K562 (cell line): ENCODE results near the gene MED20. TPM values are rescaled to one million over a fixed set of nuclear protein-coding genes. Genes with fewer than 3 reads are reported as not detected.

Experiments
- AFF1 ChIP-seq, 2 experiments: fragments of 450-650 bp; IDR thresholded peaks; 2 replicates each; pipeline ENCODE4 v1.6.1; 2018; ENCODE audit warnings: mild to moderate bottlenecking in 2 of 2, low read depth in 1 of 2; ENCODE audit not compliant: partially characterized antibody in 2 of 2
- CGGBP1 ChIP-seq: fragments of 250-450 bp; sonication (Bioruptor Pico); IDR thresholded peaks from 2 replicates; pipeline ENCODE4 v1.9.0; 2021; ENCODE audit warnings: mild to moderate bottlenecking
- ELF4 ChIP-seq: fragments of 450-650 bp; formaldehyde crosslinking; IDR thresholded peaks from 2 replicates; pipeline ENCODE4 v1.4.0; 2022; ENCODE audit warnings: missing genetic modification characterization
- HCFC1 ChIP-seq: IDR thresholded peaks from 2 replicates; pipeline ENCODE4 v1.6.1; 2012; ENCODE audit warnings: low read depth, low read length, improper control_type of control experiment
- ILF3 ChIP-seq: fragments of 450-650 bp; IDR thresholded peaks from 2 replicates; pipeline ENCODE4 v1.6.1; 2018; ENCODE audit warnings: antibody characterized with exemption, mild to moderate bottlenecking, moderate library complexity, borderline replicate concordance
- MAZ ChIP-seq, 2 experiments: fragments of 450-650 bp in 1 of 2; sonication (generic) in 1 of 2; formaldehyde crosslinking; IDR thresholded peaks in 1 of 2; conservative IDR thresholded peaks in 1 of 2; 2 replicates each; pipeline versions ENCODE4 v1.4.0 to v1.5.0; 2020; ENCODE audit warnings: mild to moderate bottlenecking in 1 of 2, missing genetic modification reagents in 1 of 2
- MTA2 ChIP-seq: fragments of 450-650 bp; IDR thresholded peaks from 2 replicates; pipeline ENCODE4 v1.6.1; 2016; ENCODE audit warnings: low read depth
- MYNN ChIP-seq, 2 experiments: sonication (generic); formaldehyde crosslinking in 1 of 2; IDR thresholded peaks; 2 replicates each; pipeline versions ENCODE4 v1.5.0 to v1.6.1; 2016 to 2020; ENCODE audit warnings: antibody characterized with exemption in 1 of 2, missing genetic modification reagents in 1 of 2
- NCOA4 ChIP-seq: fragments of 450-650 bp; IDR thresholded peaks from 2 replicates; pipeline ENCODE4 v1.6.1; 2018; ENCODE audit warnings: mild to moderate bottlenecking; ENCODE audit not compliant: partially characterized antibody
- OTX1 ChIP-seq: fragments of 450-650 bp; formaldehyde crosslinking; IDR thresholded peaks from 2 replicates; pipeline ENCODE4 v1.4.0; 2022; ENCODE audit warnings: mild to moderate bottlenecking
- RBM22 ChIP-seq: fragments of 200-400 bp; formaldehyde crosslinking; IDR thresholded peaks from 2 replicates; pipeline ENCODE4 v1.6.1; 2018; ENCODE audit warnings: low read length, low read depth; ENCODE audit not compliant: poor library complexity, severe bottlenecking
- RBM34 ChIP-seq: fragments of 200-400 bp; formaldehyde crosslinking; IDR thresholded peaks from 2 replicates; pipeline ENCODE4 v1.6.1; 2018; ENCODE audit warnings: low read length, borderline replicate concordance; ENCODE audit not compliant: insufficient read depth
- SP1 ChIP-seq: sonication (generic); formaldehyde crosslinking; IDR thresholded peaks from 2 replicates; pipeline ENCODE4 v1.8.1; 2022; ENCODE audit warnings: mild to moderate bottlenecking, missing genetic modification reagents
- STAT5A ChIP-seq: IDR thresholded peaks from 2 replicates; pipeline ENCODE4 v1.6.1; 2012; ENCODE audit warnings: low read length, inconsistent platforms, borderline replicate concordance
- SUPT5H ChIP-seq: fragments of 450-650 bp; IDR thresholded peaks from 2 replicates; pipeline ENCODE4 v1.6.1; 2016
- TCFL5 ChIP-seq: fragments of 250-450 bp; sonication (Bioruptor Pico); conservative IDR thresholded peaks from 2 replicates; pipeline ENCODE4 v1.6.1; 2021; ENCODE audit warnings: mild to moderate bottlenecking, moderate library complexity, matching md5 sums
- TFAP4 ChIP-seq: sonication (generic); formaldehyde crosslinking; IDR thresholded peaks from 2 replicates; pipeline ENCODE4 v1.8.0; 2022; ENCODE audit warnings: missing genetic modification reagents, mild to moderate bottlenecking, moderate library complexity, borderline replicate concordance
- ZEB2 ChIP-seq: fragments of 450-650 bp; IDR thresholded peaks from 2 replicates; pipeline ENCODE4 v1.6.1; 2016
- ZFP30 ChIP-seq: fragments of 250-450 bp; sonication (Bioruptor Pico); IDR thresholded peaks from 2 replicates; pipeline ENCODE4 v1.8.0; 2022; ENCODE audit warnings: moderate library complexity, mild to moderate bottlenecking, inconsistent platforms, borderline replicate concordance
- ZNF280B ChIP-seq: fragments of 250-450 bp; sonication (Bioruptor Pico); IDR thresholded peaks from 2 replicates; pipeline ENCODE4 v1.5.1; 2021; ENCODE audit warnings: mild to moderate bottlenecking
- ZNF282 ChIP-seq: sonication (generic); formaldehyde crosslinking; IDR thresholded peaks from 2 replicates; pipeline ENCODE4 v1.8.1; 2023; ENCODE audit warnings: missing genetic modification reagents
- polyA plus RNA-seq, 8 experiments: library from polyadenylated mRNA; depleted of rRNA in 4 of 8; stranded (reverse) in 5 of 8; unstranded in 3 of 8; fragments of >200 nt; fragmentation: Nextera tagmentation in 2 of 8; fragmentation: Illumina TruSeq in 1 of 8; extraction: Ambion mirVana in 2 of 8; extraction: Trizol in 1 of 8; gene quantifications; 2 replicates each; pipeline versions ENCODE4 v1.2.1 to v1.2.3, GENCODE V29; 2011 to 2014; ENCODE audit warnings: inconsistent platforms in 1 of 8, missing spikeins in 1 of 8
- total RNA-seq, 7 experiments: library from RNA; depleted of rRNA in 6 of 7; stranded (reverse); fragments of >200 nt in 6 of 7; fragmentation: Illumina TruSeq in 2 of 7; extraction: Trizol in 2 of 7; gene quantifications; 2 replicates each; pipeline versions ENCODE4 v1.2.1 to v1.2.3, GENCODE V29; 2011 to 2021; ENCODE audit warnings: low replicate concordance in 1 of 7

Gene MED20
- total and polyA plus RNA-seq, 9 of the 15 experiments (the other 6 are each of a cell fraction or from before 2014, with no cell fraction given), result 27.3 to 80.9 (median 46.0) TPM

GRCh38 chr6:41942067-41942851 is 21.3 kb upstream of the MED20 start (continued):
- TF ChIP-seq SUPT5H (peak; percentile 15; the same call in 1 of the 2 replicates), ELF4 (CRISPR knock-in tag) (peak; percentile 52; the same call in 1 of the 2 replicates), ILF3 (no peak), ZNF280B (no peak), STAT5A (no peak), TFAP4 (no peak; the same call in 1 of the 2 replicates), ZNF282 (CRISPR knock-in tag) (no peak), ZEB2 (no peak), SP1 (CRISPR knock-in tag) (no peak), HCFC1 (0 out of 2 replicates have a peak, but pooled peaks have one; percentile 1), RBM34 (no peak), MAZ (CRISPR knock-in tag; conservative IDR thresholded peaks at IDR 0.05 in 1 of 2, IDR thresholded peaks at IDR 0.05 in 1 of 2) (no peak; a peak in 1 of 4 replicates), TCFL5 (CRISPR knock-in tag) (no peak), MTA2 (no peak), ZFP30 (CRISPR knock-in tag) (no peak), OTX1 (CRISPR knock-in tag) (no peak), CGGBP1 (CRISPR knock-in tag) (no peak), MYNN (IDR thresholded peaks at IDR 0.05) (no peak), MYNN (CRISPR knock-in tag; IDR thresholded peaks at IDR 0.05) (no peak), RBM22 (no peak), AFF1 (IDR thresholded peaks at IDR 0.05; ENCODE audit: low read depth in 1 of 2, partially characterized antibody in 2 of 2) (peak in 1 of 2 experiments; percentile 26), NCOA4 (no peak)
